Keratinocyte (primary cell): Measurements from ENCODE around the gene MUC2.

ENCODE experiments used
- CTCF ChIP-seq, 3 experiments: IDR thresholded peaks in 1 of 3; conservative IDR thresholded peaks in 1 of 3; optimal IDR thresholded peaks in 1 of 3; 2 replicates in 2 of 3; 3 replicates in 1 of 3; pipeline versions ENCODE3 to v1.5.1; 2011; ENCODE audit warnings: low read length in 3 of 3, mild to moderate bottlenecking in 3 of 3, moderate library complexity in 2 of 3, control low read depth in 1 of 3, inconsistent platforms in 1 of 3; ENCODE audit not compliant: insufficient read depth in 2 of 3; ENCODE audit errors: extremely low read depth in 1 of 3
- EZH2 ChIP-seq: IDR thresholded peaks from one replicate; pipeline ENCODE4 v1.6.1; 2012; ENCODE audit warnings: inconsistent platforms, mild to moderate bottlenecking, low read length, moderate library complexity

- TF ChIP-seq CTCF (optimal IDR thresholded peaks at IDR 0.05 in 1 of 3, IDR thresholded peaks at IDR 0.05 in 1 of 3, conservative IDR thresholded peaks at IDR 0.05 in 1 of 3; ENCODE audit: extremely low read depth in 1 of 3, insufficient read depth in 2 of 3, low read length in 3 of 3) (no peak), EZH2 (no peak)
These were observed 26.8 kb downstream of the MUC2 start for GRCh38 chr11:1101318-1102089.
